Fibroblast of the conjunctiva (primary cell): ENCODE results near the gene CUL1.
"Not testable (repeated sequence)": the region's sequence is repeated elsewhere in the genome, so short reads cannot be mapped to it uniquely, and the experiment has no call there.

Experiments
- DNase-seq: peaks from one replicate; pipeline ENCODE4 v3.0.0-alpha.2; 2010; ENCODE audit warnings: low read depth

The CUL1 gene

GRCh38 chr7:148697256-148698006 lies 1.3 kb upstream of the CUL1 start:
- no peak for DNase-seq

DNA sequence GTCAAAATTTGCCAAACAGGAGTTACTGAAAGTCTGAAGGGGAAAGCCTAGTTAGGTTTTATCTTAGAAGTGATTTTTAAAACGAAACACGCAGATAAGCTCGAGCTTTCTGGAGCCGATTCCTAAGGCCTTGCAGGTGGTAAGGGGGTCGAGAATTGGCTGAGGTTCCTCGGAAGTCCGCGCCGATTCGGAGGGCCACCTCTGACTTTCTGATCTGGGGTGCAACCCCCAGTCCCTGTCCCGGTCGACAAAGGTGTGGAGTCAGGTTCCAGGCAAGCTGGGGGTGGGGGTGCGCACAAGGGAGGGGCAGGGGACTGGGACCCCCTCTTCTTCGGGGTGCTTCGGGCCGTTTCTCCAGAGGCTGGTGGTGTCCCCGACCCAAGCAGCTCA lies 701 bp upstream of the CUL1 start:
- no peak for DNase-seq

DNA sequence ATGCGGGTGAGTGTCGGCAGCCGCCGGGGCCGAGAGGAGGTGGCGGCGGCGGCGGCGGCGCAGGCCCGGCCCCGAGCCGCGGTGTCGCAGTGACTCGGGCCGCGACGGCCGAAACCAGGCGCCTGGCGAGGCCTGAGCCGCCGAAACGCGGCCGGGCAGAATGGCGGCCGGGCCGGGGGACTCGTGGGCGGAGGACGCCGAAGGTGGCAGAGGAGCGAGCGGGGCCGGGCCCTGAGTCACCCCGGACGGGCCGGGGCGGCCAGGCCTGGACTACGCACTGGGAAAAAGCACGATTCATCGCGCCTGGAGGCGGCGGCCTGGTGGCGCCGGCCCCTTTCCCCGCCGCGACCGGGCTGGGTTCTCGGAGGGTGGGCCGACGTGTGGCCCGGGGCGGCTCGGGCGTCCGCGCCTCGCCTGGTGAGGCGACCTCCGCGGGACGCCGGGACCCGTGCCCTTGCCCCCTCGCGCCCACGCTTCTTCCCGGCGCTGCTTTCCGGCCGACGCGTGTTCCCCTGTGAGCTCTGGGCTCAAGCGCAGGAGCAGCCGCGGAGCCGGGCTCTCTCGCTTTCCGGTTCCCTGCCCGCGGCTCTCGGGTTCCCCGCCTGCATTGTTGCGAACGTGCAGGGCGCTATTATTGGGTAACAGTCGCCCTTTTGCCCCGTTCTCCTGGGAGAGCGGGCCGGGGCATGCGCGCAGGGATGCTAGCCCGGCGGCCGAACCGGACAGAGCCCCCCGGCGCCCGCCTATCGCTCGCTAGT lies 500 bp downstream of the CUL1 start:
- no peak for DNase-seq

- no peak for DNase-seq
Observed at GRCh38 chr7:148699782-148700629, 1.3 kb downstream of the CUL1 start.

DNA sequence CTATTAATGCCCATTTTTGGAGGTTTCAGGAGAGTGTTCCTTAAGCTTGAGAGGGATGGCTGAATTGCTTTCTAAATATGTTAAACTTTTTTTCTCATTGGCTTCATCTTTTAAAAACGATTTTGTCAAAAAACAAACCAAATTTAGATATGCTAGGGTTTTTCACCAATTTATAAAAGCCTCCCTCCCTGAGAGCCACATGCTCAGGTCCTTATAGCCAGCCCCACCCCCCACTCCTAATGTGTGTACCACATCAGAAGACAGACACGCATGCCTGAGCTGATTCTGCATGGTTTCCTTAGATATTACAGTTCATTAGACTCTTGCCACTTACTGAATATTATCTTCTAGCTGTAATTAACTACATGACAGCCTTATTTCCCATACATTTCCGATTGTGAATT lies 2.0 kb downstream of the CUL1 start:
- DNase-seq = no peak

GRCh38 chr7:148701414-148701813 lies 2.7 kb downstream of the CUL1 start:
- DNase-seq = no peak

GRCh38 chr7:148702876-148703670 lies 4.4 kb downstream of the CUL1 start:
- no peak for DNase-seq

DNA sequence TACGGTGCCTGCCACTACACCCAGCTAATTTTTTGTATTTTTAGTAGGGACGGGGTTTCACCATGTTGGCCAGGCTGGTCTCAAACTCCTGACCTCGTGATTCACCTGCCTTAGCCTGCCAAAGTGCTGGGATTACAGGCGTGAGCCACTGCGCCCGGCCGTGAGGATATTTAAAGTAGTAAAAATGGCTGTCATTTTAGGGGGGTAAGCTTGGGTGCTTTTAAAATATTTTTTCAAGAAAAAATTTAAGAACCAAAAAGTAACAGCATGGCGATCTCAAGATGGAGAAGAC lies 4.9 kb downstream of the CUL1 start:
- not testable (repeated sequence) for DNase-seq

DNA sequence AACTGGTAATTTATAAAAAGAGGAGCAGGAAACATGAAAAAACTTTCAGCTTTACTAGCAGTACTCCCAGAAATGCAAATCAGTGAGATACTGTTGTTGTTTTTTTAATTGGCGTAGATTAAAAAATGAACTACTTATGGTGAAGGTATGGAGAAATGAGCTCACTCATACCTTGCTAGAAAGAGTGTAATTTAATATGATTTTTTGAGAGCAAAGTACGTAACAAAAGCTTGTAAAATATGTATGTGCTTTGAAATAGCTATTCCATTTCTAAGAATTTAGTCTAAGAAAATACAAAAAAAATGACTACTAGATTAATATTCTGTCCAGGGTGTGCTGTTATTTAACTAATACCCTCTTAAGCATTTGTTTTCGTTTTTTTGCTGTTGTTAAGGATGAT lies 5.5 kb downstream of the CUL1 start:
- DNase-seq = no peak

- no peak for DNase-seq
Observed at GRCh38 chr7:148704970-148705369, 6.3 kb downstream of the CUL1 start.

DNA sequence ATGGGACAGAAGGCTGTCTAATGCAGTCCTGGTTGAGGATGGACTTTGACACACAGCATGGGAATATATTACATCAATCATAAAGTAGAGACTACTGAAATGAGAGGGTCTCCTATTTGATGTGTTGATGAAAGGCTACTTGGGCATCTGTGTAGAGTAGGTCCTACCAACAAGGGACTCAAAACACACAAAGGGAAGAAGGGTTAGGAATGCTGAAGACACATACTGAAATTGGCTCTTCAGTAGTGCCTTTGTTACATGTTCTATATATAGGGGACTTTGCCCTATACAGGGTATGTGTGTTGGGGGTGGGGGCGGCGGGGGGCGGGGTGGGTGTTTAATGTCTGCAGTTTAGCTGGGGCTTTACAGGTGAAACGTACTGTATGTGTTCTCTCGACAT lies 7.7 kb downstream of the CUL1 start:
- no peak for DNase-seq

GRCh38 chr7:148708026-148708885 lies 9.6 kb downstream of the CUL1 start:
- no peak for DNase-seq

DNA sequence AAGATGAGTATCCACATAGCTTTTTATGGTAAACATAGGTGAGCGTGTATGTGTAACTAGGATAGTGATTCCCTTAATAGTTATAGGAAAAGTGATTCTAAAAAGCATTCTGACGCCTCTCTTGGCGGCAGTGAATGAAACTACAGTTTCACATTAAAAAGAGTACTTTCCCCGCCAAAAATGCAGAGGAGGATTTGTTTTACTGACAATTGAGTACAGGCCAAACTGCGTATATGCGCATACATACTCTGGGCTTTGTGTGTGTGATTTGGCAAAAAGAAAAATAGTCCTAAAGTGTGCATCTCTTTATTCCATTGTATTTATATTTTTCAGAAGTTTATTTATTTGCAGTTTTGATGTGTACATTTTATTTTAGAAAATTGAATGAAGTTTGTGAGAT lies 10.3 kb downstream of the CUL1 start:
- no peak for DNase-seq

- not testable (repeated sequence) for DNase-seq
Observed at GRCh38 chr7:148710426-148710825, 11.7 kb downstream of the CUL1 start.

- DNase-seq = no peak
Observed at GRCh38 chr7:148711191-148712102, 12.7 kb downstream of the CUL1 start.

GRCh38 chr7:148712678-148713329 lies 14.1 kb downstream of the CUL1 start:
- no peak for DNase-seq

- DNase-seq = no peak
Observed at GRCh38 chr7:148714498-148714897, 15.8 kb downstream of the CUL1 start.

GRCh38 chr7:148715027-148715426 lies 16.3 kb downstream of the CUL1 start:
- no peak for DNase-seq

DNA sequence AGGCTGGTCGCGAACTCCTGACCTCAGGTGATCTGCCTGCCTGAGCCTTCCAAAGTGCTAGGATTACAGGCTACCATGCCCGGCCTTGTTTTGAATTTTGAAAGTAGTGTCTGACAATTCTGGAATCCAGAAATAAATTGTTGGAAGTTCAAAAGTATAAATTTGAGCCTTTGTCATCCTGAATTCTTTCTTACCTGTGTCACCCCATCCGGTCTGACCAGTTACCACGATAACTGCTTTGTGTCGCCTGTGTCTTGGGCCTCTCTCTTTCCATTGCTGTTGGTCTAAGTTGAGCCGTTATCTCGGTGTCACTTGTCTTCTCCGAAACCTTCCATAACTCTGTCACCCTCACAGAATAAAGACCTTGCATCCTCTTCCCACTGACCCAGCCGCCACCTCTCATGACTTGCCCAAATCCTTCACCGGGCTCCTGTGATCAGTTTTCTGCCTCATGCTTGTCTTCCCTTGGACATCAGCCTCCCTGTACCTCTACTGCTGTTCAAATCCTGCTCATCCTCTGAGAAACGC lies 18.6 kb downstream of the CUL1 start:
- DNase-seq = no peak
